NB4 (cell line): Measurements from ENCODE around the gene GREM1.

ENCODE experiments used
- DNase-seq: peaks from one replicate; pipeline ENCODE4 v3.0.0; 2010; ENCODE audit warnings: low read depth
- H3K4me3 ChIP-seq: one replicate; pipeline ENCODE4 v1.5.1; 2011; ENCODE audit warnings: mild to moderate bottlenecking, low read depth, low read length, moderate library complexity
- CTCF ChIP-seq: IDR thresholded peaks from one replicate; pipeline ENCODE4 v1.5.1; 2012; ENCODE audit warnings: low read depth, low read length
- MAX ChIP-seq: IDR thresholded peaks from 2 replicates; pipeline ENCODE4 v1.6.1; 2011; ENCODE audit warnings: low read depth, low read length
- MYC ChIP-seq: IDR thresholded peaks from 2 replicates; pipeline ENCODE4 v1.6.1; 2011; ENCODE audit warnings: low read depth, low read length
- POLR2A ChIP-seq: IDR thresholded peaks from 2 replicates; pipeline ENCODE4 v1.6.1; 2011; ENCODE audit warnings: mild to moderate bottlenecking; ENCODE audit not compliant: insufficient read length; ENCODE audit errors: extremely low read depth

Gene GREM1

DNA sequence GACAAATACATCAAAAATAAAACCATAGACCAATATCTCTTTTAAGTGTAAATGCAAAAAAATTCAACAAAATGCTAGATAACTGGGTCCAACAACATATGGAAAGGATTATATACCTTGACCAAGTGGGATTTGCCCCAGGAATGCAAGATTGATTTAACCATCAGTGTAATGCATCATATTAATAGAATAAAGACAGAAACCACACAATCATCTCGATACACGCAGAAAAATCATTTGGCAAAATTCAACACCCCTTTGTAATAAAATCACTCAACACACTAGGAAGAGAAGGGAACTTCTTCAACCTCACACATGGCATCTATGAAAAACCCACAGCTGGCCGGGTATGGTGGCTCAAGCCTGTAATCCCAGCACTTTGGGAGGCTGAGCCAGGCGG lies 19.5 kb downstream of the GREM1 start:
- DNase-seq = no peak
- H3K4me3 ChIP-seq = no peak overlapping the region
- TF ChIP-seq CTCF (no peak), POLR2A (no peak), MAX (no peak), MYC (no peak)

DNA sequence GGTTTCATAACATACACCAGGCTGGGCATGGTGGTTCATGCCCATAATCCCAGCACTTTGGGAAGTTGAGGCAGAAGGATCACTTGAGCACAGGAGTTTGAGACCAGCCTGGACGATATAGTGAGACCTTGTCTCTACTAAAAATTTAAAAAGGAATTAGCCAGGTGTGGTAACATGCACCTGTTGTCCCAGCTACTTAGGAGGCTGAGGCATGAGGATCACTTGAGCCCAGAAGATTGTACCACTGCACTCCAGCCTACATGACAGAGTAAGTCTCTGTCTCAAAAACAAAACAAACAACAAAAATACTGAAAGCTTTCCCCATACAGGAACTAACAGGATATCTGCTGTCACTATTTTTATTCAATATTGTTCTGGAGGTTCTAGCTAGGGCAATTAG lies 20.9 kb downstream of the GREM1 start:
- TF ChIP-seq POLR2A = no peak
- TF ChIP-seq CTCF = no peak
- TF ChIP-seq MYC = no peak
- TF ChIP-seq MAX = no peak
- no peak for DNase-seq
- H3K4me3 ChIP-seq = no peak overlapping the region

DNA sequence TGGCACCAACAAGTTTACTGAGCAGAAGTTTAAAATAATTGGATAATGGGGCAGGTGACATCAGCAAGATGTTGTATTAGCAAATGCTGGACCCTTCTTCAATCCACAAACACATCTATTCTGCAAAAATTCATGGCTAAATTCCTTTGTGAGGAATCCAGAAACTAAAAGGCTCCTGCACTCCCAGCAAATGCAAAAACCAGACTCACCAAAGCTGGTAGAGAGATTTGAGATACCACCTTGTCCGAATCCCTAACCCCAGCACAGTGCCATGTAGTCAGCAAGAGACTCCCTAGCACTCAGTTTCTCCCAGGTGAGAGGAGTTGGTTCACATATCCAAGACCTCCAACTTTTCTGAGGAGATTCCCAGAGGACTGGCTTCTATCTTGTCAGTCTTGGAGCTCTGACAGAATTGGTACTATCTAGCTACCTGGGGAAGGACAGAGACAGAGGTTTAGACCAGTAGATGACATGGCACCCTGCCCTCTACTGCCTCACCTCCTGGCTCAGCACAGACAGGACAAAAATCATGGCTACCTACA lies 21.8 kb downstream of the GREM1 start:
- no peak overlapping the region for H3K4me3 ChIP-seq
- no peak for DNase-seq
- no peak for TF ChIP-seq MYC

GRCh38 chr15:32743411-32744140 lies 25.8 kb downstream of the GREM1 start:
- H3K4me3 ChIP-seq = no peak overlapping the region
- DNase-seq = no peak
- TF ChIP-seq MAX (no peak), MYC (no peak), CTCF (no peak), POLR2A (no peak)

GRCh38 chr15:32746116-32746857 lies 28.5 kb downstream of the GREM1 start:
- no peak overlapping the region for H3K4me3 ChIP-seq
- no peak for DNase-seq
- TF ChIP-seq POLR2A = no peak
- TF ChIP-seq MYC = no peak
- TF ChIP-seq CTCF = no peak
- no peak for TF ChIP-seq MAX

GRCh38 chr15:32747921-32748342 lies 30.1 kb downstream of the GREM1 start:
- no peak for DNase-seq
- no peak overlapping the region for H3K4me3 ChIP-seq
- no peak for TF ChIP-seq MYC
- TF ChIP-seq MAX = no peak
- TF ChIP-seq CTCF = no peak
- TF ChIP-seq POLR2A = no peak
